Stomach (tissue), 9 donors: ENCODE results near the gene PDSS2. TPM values are rescaled to one million over a fixed set of nuclear protein-coding genes. Genes with fewer than 3 reads are reported as not detected.
"Not testable (repeated sequence)": the region's sequence is repeated elsewhere in the genome, so short reads cannot be mapped to it uniquely, and the experiment has no call there.

Experiments used
- DNase-seq, 2 donors: peaks; one replicate each; pipeline versions ENCODE4 v3.0.0 to v3.0.0-alpha.2; 2013 to 2019
- H3K27ac ChIP-seq, 5 donors: fragments of 200-600 bp in 4 of 5; sonication (generic) in 4 of 5; one replicate each; pipeline ENCODE4 v1.5.1; 2013 to 2019; ENCODE audit warnings: mild to moderate bottlenecking in 1 of 5, moderate library complexity in 1 of 5
- H3K27me3 ChIP-seq, 3 donors: fragments of 200-600 bp; sonication (generic); one replicate each; pipeline ENCODE4 v1.5.1; 2017 to 2019; ENCODE audit warnings: mixed run types in 1 of 3
- H3K36me3 ChIP-seq, 4 donors: fragments of 200-600 bp; sonication (generic); 1 replicate in 3 of 4; 2 replicates in 1 of 4; pipeline ENCODE4 v1.5.1; 2016 to 2019
- H3K4me1 ChIP-seq, 4 donors: fragments of 200-600 bp; sonication (generic); one replicate each; pipeline ENCODE4 v1.5.1; 2016 to 2019
- H3K4me3 ChIP-seq, 4 donors: fragments of 200-600 bp; sonication (generic) in 3 of 4; one replicate each; pipeline ENCODE4 v1.5.1; 2016 to 2019; ENCODE audit warnings: mild to moderate bottlenecking in 1 of 4
- H3K9me3 ChIP-seq, 4 donors: fragments of 200-600 bp; sonication (generic); one replicate each; pipeline ENCODE4 v1.5.1; 2016 to 2019
- EP300 ChIP-seq: sonication (generic); formaldehyde crosslinking; IDR thresholded peaks from one replicate; pipeline ENCODE4 v1.6.1; 2017; ENCODE audit warnings: antibody characterized with exemption
- POLR2A ChIP-seq, 4 donors: fragments of 450-650 bp; IDR thresholded peaks; one replicate each; pipeline ENCODE4 v1.6.1; 2016; ENCODE audit warnings: antibody characterized with exemption in 4 of 4, control low read depth in 2 of 4, mild to moderate bottlenecking in 1 of 4, moderate library complexity in 1 of 4
- POLR2AphosphoS5 ChIP-seq, 3 donors: sonication (generic); formaldehyde crosslinking; IDR thresholded peaks; one replicate each; pipeline ENCODE4 v1.6.1; 2016; ENCODE audit warnings: antibody characterized with exemption in 3 of 3
- WGBS, 5 donors: extraction: QIAGEN DNeasy Blood & Tissue Kit in 3 of 5; methylation state at CpG; one replicate each; pipeline versions ENCODE4 v1.1.5 to v1.1.7; 2013 to 2018; 5-methylcytosine and 5-hydroxymethylcytosine counted together
- intact Hi-C: fragments of 100-400 bp; cut with DNase I; formaldehyde crosslinking; loops from one replicate; pipeline ENCODE4 v1.15.1; 2023; ENCODE audit warnings: low total_unique reads
- polyA plus RNA-seq, 3 donors: library from polyadenylated mRNA; stranded (reverse); fragments of 200-250 nt; gene quantifications; one replicate each; pipeline ENCODE4 v1.2.3, GENCODE V29; 2013
- total RNA-seq, 5 donors: library from RNA; depleted of rRNA; stranded (reverse); fragments of >200 nt; gene quantifications; one replicate each; pipeline versions ENCODE4 v1.1.0 to v1.2.3, GENCODE V29; 2014 to 2016
- TF ChIP-seq, protein P1 (sequence below), 7 experiments: fragments of 450-650 bp in 4 of 7; fragments of 200-600 bp in 3 of 7; sonication (generic) in 3 of 7; IDR thresholded peaks; one replicate each; pipeline ENCODE4 v1.5.1; 2016 to 2019; ENCODE audit warnings: antibody characterized with exemption in 7 of 7, control low read depth in 2 of 7, mild to moderate bottlenecking in 1 of 7
- donor health status: healthy with polysubstance abuse.
- donor health status: Bipolar disorder and iron deficiency.
- donor health status: healthy.

Gene PDSS2
- total and polyA plus RNA-seq, 8 donors, result 4.5 to 26.1 (median 9.8) TPM; not detected in 1

DNA sequence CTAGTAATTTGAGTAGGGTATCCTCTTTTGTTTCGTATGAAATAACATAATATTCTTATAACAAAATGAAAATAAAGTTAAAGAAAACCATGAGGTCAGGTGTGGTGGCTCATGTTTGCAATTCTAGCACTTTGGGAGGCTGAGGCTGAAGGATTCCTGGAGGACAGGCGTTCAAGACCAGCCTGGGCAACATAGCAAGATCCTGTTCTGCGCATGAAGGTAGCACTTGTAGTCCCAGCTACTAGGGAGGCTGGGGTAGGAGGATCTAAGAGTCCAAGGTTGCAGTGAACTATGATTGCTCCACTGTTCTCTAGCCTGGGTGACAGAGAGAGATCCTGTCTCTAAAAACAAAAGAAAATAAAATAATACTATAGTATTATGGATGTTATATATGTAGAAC is 145.6 kb downstream of the PDSS2 start:
- H3K27me3 ChIP-seq, result no peaks in the 10 kb centered on the region
- DNase-seq, result no peak
- no peaks in the 10 kb centered on the region for H3K9me3 ChIP-seq
- WGBS, 5 donors, result 88 to 94% (median 91%) methylated on average over 3 of the region's 3 CpGs
- no peak overlapping the region for H3K27ac ChIP-seq
- H3K4me3 ChIP-seq, result no peak overlapping the region
- TF ChIP-seq POLR2A (IDR thresholded peaks at IDR 0.05) (no peak), POLR2AphosphoS5 (IDR thresholded peaks at IDR 0.05) (no peak), EP300 (no peak)
- TF ChIP-seq, protein P1, sequence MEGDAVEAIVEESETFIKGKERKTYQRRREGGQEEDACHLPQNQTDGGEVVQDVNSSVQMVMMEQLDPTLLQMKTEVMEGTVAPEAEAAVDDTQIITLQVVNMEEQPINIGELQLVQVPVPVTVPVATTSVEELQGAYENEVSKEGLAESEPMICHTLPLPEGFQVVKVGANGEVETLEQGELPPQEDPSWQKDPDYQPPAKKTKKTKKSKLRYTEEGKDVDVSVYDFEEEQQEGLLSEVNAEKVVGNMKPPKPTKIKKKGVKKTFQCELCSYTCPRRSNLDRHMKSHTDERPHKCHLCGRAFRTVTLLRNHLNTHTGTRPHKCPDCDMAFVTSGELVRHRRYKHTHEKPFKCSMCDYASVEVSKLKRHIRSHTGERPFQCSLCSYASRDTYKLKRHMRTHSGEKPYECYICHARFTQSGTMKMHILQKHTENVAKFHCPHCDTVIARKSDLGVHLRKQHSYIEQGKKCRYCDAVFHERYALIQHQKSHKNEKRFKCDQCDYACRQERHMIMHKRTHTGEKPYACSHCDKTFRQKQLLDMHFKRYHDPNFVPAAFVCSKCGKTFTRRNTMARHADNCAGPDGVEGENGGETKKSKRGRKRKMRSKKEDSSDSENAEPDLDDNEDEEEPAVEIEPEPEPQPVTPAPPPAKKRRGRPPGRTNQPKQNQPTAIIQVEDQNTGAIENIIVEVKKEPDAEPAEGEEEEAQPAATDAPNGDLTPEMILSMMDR (IDR thresholded peaks at IDR 0.05), result no peak
- H3K36me3 ChIP-seq, result no peaks in the 10 kb centered on the region
- intact Hi-C loops, result no loop called here
- peaks cover 0 to 32% (median 10%) of the 10 kb centered on the region in 4 donors for H3K4me1 ChIP-seq

DNA sequence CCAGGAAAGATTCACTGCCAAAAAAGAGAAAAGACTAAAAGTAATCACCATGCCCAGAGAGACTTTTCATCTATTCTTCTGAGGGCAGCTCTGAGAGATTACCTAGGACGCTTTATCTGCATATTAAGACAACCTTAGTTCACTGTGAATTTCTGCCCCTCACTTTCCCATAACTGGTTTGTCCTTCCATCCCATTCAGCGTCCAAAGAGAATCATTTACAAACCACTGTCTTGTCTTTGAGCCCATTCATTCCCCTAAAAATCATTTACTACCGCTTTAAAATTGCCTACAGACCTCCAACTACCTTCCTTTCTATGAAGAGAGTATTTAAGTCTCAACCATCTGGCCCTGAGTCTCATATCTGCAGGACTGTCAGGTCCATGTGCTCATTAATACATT is 149.0 kb downstream of the PDSS2 start:
- no peak overlapping the region for H3K4me3 ChIP-seq
- no peak for DNase-seq
- no peaks in the 10 kb centered on the region for H3K36me3 ChIP-seq
- no peaks in the 10 kb centered on the region for H3K9me3 ChIP-seq
- intact Hi-C loops, result no loop called here
- H3K27ac ChIP-seq, result no peak overlapping the region
- H3K4me1 ChIP-seq, result peaks cover 0 to 22% (median 10%) of the 10 kb centered on the region in 4 donors
- WGBS, 5 donors, result 95 to 99% (median 97%) methylated on average over 3 of the region's 3 CpGs
- H3K27me3 ChIP-seq, result no peaks in the 10 kb centered on the region
- TF ChIP-seq, protein P1 (IDR thresholded peaks at IDR 0.05), result no peak
- TF ChIP-seq POLR2AphosphoS5 (IDR thresholded peaks at IDR 0.05) (no peak), POLR2A (IDR thresholded peaks at IDR 0.05) (no peak), EP300 (no peak)

DNA sequence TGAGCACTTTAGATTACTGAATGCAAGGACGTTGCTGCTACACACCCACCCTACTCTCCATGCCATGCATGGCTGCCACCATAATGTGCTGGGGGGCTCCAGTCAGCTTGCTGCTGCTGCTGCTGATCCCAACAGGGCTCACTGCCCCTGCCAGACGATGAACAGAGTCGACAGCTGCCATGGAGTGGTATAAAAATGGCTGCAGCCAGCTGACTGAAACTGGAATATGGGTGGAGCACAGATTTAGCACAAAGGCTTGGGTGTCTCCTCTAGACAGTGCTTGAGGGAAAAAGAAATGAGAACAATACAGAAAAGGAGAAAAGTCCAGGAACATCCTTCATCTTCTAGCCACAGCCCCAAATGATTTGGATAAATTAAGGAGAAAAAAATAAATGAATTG is 150.7 kb downstream of the PDSS2 start:
- intact Hi-C loops, result no loop called here
- 87 to 94% (median 92%) methylated on average over 3 of the region's 3 CpGs for WGBS, 5 donors

DNA sequence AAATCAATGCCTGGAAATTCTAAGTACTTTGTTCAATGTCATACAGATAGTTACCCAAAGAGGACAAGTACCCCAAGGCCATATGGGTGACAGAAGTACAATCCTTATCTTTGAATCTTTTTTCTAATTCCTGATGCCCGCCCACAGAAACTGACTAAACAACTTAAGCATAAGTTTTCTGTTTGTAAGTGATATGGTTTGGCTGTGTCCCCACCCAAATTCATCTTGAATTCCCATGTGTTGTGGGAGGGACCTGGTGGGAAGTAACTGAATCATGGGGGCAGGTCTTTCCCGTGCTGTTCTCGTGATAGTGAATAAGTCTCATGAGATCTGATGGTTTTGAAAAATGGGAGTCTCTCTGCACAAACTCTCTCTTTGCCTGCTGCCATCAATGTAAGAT is 153.4 kb downstream of the PDSS2 start:
- intact Hi-C loops, H3K4me3 ChIP-seq, DNase-seq, H3K4me1 ChIP-seq, H3K36me3 ChIP-seq, H3K9me3 ChIP-seq, H3K27me3 ChIP-seq, H3K27ac ChIP-seq: not testable (repeated sequence)
- 90 to 94% (median 93%) methylated on average over 3 of the region's 3 CpGs for WGBS, 5 donors

More for the DNA sequence above, 150.7 kb downstream of the PDSS2 start:
- Histone ChIP-seq H3K9me3 (no peaks in the 10 kb centered on the region), H3K4me1 (peaks cover 0 to 7% (median 3%) of the 10 kb centered on the region in 4 donors), H3K36me3 (no peaks in the 10 kb centered on the region), H3K27me3 (no peaks in the 10 kb centered on the region), H3K27ac (no peak overlapping the region), H3K4me3 (no peak overlapping the region)
- DNase-seq, result no peak
- TF ChIP-seq, protein P1 (IDR thresholded peaks at IDR 0.05), result no peak
- TF ChIP-seq POLR2A (IDR thresholded peaks at IDR 0.05), result no peak
- TF ChIP-seq EP300, result no peak
- TF ChIP-seq POLR2AphosphoS5 (IDR thresholded peaks at IDR 0.05), result no peak

DNA sequence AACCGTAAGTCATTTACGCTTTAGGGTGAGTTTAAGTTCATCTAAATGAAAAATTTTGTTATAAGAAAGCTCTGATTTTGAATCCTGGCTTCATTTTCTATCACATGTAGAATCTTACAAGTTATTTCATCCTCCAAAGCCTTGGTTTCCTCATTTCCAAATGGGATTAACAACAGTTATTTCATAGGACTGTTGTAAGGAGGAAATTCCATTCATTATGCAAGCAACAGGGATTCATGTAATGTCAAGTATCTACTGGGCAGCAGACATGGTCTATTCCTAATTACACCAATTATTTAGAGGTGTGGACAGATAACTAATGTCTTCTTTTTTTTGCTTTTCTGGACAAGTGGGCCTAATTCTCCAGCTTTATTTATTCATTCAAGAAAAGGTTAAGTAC is 154.0 kb downstream of the PDSS2 start:
- DNase-seq, result no peak
- no peaks in the 10 kb centered on the region for H3K36me3 ChIP-seq
- 94 to 98% (median 97%) methylated on average over 2 of the region's 2 CpGs for WGBS, 5 donors
- no peak overlapping the region for H3K27ac ChIP-seq
- H3K4me3 ChIP-seq, result no peak overlapping the region
- no peaks in the 10 kb centered on the region for H3K9me3 ChIP-seq
- intact Hi-C loops, result no loop called here
- H3K4me1 ChIP-seq, result no peaks in the 10 kb centered on the region
- no peaks in the 10 kb centered on the region for H3K27me3 ChIP-seq
- TF ChIP-seq POLR2A (IDR thresholded peaks at IDR 0.05) (no peak), POLR2AphosphoS5 (IDR thresholded peaks at IDR 0.05) (no peak)
